Activated naive CD8-positive, alpha-beta T cell treated with anti-CD3 and anti-CD28 coated beads, Interleukin-2, amount 10 ng/mL, durations not matched to agents 7 days and 5 days (primary cell): Measurements from ENCODE around the gene ZNF146. TPM values are rescaled to one million over a fixed set of nuclear protein-coding genes. Genes with fewer than 3 reads are reported as not detected.
"Not testable (repeated sequence)": the region's sequence is repeated elsewhere in the genome, so short reads cannot be mapped to it uniquely, and the experiment has no call there.

Experiments used
- ATAC-seq: fragments of 150-1000 bp; cut with Tn5 transposase; one replicate; pipeline ENCODE4 v1.10.0; 2021; ENCODE audit warnings: low read depth, moderate library complexity
- POLR2A ChIA-PET: fragments of 350-600 bp; sonication (Branson Sonifier 250); formaldehyde crosslinking; loops from one replicate; lab custom pipeline; 2021; ENCODE audit warnings: antibody characterized with exemption; lab: Charles Lee
- DNase-seq: peaks from one replicate; pipeline ENCODE4 v3.0.0; 2021
- H3K27ac Mint-ChIP-seq: one replicate; pipeline ENCODE4 v1.8.0; 2022; ENCODE audit warnings: mild to moderate bottlenecking, mixed read lengths
- H3K27me3 Mint-ChIP-seq: one replicate; pipeline ENCODE4 v1.8.0; 2022; ENCODE audit warnings: mild to moderate bottlenecking, moderate library complexity, mixed read lengths
- H3K36me3 Mint-ChIP-seq: one replicate; pipeline ENCODE4 v1.8.0; 2021; ENCODE audit warnings: mild to moderate bottlenecking, mixed read lengths
- H3K4me1 Mint-ChIP-seq: one replicate; pipeline ENCODE4 v1.8.0; 2021; ENCODE audit warnings: mixed read lengths
- H3K4me3 Mint-ChIP-seq: one replicate; pipeline ENCODE4 v1.8.0; 2022; ENCODE audit warnings: mild to moderate bottlenecking, moderate library complexity, mixed read lengths
- H3K9me3 Mint-ChIP-seq: one replicate; pipeline ENCODE4 v1.8.0; 2021; ENCODE audit warnings: mixed read lengths
- total RNA-seq, 2 experiments: library from RNA; stranded (reverse); gene quantifications; one replicate each; pipeline ENCODE4 v1.2.3, GENCODE V29; 2021

ZNF146 gene
- 10 to 100 TPM; 71.9 to 75.1 TPM for total RNA-seq

- POLR2A ChIA-PET: interaction anchor here (0.5 to 1.9 kb wide), 14 partner anchors 11 to 1380 kb away, joined by 3 to 14 read pairs (median 3); partner anchors contain the start of genes CAPNS1, POLR2I, TBCB and THAP8
- ATAC-seq (peak; percentile 91), DNase-seq (peak; percentile 95)
- Mint-ChIP-seq H3K4me3 (no peak within 1 kb of the TSS), H3K27me3 (no peaks in the 10 kb centered on the region), H3K9me3 (peaks cover 1% of the 10 kb centered on the region), H3K36me3 (peaks cover 21% of the 10 kb centered on the region), H3K27ac (no peak within 1 kb of the TSS), H3K4me1 (peaks cover 15% of the 10 kb centered on the region)
Observed at GRCh38 chr19:36214386-36215275, at the start of gene ZNF146, which contains the start of gene ZNF565. ZNF146 (plus strand) TSS chr19:36215106; CDS start chr19:36236441, 21,335 bp downstream. ZNF565 (minus strand) TSS chr19:36214665; CDS start chr19:36201985, 12,680 bp downstream.

- Mint-ChIP-seq H3K4me3 (no peak overlapping the region), H3K9me3 (no peaks in the 10 kb centered on the region), H3K36me3 (no peaks in the 10 kb centered on the region), H3K4me1 (peaks cover 3% of the 10 kb centered on the region), H3K27ac (no peak overlapping the region), H3K27me3 (peaks cover 2% of the 10 kb centered on the region)
- POLR2A ChIA-PET: interaction anchor here (0.5 kb wide), 1 partner anchor 39 kb away, joined by 4 read pairs; no protein-coding TSS in a partner anchor
- ATAC-seq (no peak), DNase-seq (no peak)
Observed at GRCh38 chr19:36169084-36169760, 45.7 kb upstream of the ZNF146 start.

DNA sequence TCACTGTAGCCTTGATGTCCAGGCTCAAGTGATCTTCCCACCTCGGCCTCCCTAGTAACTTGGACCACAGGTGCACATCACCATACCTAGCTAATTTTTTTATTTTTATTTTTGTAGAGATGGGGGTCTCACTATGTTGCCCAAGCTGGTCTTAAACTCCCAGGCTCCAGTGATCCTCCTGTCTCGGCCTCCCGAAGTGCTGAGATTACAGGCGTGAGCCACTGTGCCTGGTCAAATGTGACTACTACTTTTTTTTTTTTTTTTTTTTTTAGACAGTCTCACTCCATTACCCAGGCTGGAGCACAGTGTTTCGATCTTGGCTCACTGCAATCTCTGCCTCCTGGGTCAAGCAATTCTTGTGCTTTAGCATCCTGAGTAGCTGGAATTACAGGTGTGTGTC, 42.1 kb upstream of the ZNF146 start:
- no peaks in the 10 kb centered on the region for H3K36me3 Mint-ChIP-seq

GRCh38 chr19:36173846-36174245, 41.1 kb upstream of the ZNF146 start:
- H3K27ac Mint-ChIP-seq, H3K36me3 Mint-ChIP-seq, ATAC-seq, H3K9me3 Mint-ChIP-seq, H3K27me3 Mint-ChIP-seq, H3K4me1 Mint-ChIP-seq, DNase-seq, H3K4me3 Mint-ChIP-seq: not testable (repeated sequence)
- POLR2A ChIA-PET: interaction anchor here (0.5 kb wide), 1 partner anchor 400 kb away, joined by 4 read pairs; no protein-coding TSS in a partner anchor

More for the DNA sequence above, 42.1 kb upstream of the ZNF146 start:
- Mint-ChIP-seq H3K9me3 (no peaks in the 10 kb centered on the region), H3K27me3 (peaks cover 2% of the 10 kb centered on the region), H3K4me1 (peaks cover 5% of the 10 kb centered on the region), H3K27ac (no peak overlapping the region), H3K4me3 (no peak overlapping the region)
- ATAC-seq: no peak
- POLR2A ChIA-PET: no interaction called here
- DNase-seq: no peak

DNA sequence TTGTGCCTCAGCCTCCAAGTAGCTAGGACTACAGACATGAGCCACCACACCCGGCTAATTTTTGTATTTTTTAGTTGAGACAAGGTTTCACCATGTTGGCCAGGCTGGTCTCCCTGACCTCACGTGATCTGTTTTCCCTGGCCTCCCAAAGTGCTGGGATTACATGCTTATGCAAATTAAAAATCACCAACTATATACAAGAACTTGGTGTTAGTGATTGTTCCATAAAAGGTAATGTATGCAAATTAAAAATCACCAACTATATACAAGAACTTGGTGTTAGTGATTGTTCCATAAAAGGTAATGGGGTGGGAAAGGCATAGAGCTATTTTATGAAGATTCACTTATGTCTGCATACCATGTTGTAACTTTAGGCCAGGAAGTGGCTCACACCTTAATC, 35.8 kb upstream of the ZNF146 start:
- H3K4me1 Mint-ChIP-seq, H3K36me3 Mint-ChIP-seq, DNase-seq, H3K27me3 Mint-ChIP-seq, ATAC-seq, H3K27ac Mint-ChIP-seq, H3K9me3 Mint-ChIP-seq, H3K4me3 Mint-ChIP-seq, POLR2A ChIA-PET: not testable (repeated sequence)

DNA sequence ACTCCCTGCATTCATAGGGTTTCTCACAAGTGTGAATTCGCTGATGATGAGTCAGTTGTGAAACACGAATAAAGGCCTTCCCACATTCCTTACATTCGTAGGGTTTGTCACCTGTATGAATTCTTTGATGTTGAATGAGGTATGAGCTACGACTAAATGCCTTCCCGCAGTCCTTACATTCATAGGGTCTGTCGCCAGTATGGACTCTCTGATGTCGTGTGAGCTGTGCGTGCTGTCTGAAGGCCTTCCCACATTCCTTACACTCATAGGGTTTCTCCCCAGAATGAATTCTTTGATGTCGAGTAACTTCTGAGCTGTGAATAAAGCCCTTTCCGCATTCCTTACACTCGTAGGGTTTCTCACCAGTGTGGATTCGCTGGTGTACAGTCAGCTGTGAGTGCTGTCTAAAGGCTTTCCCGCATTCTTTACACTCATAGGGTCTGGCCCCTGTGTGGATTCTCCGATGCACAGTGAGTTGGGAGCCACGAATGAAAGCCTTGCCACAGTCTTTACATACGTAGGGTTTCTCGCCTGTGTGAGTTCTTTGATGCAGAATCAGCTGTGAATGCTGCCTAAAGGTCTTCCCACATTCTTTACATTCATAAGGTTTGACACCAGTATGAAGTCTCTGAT, 32.2 kb upstream of the ZNF146 start:
- Mint-ChIP-seq H3K9me3 (no peaks in the 10 kb centered on the region), H3K36me3 (no peaks in the 10 kb centered on the region), H3K27ac (no peak overlapping the region), H3K4me1 (no peaks in the 10 kb centered on the region), H3K27me3 (no peaks in the 10 kb centered on the region), H3K4me3 (no peak overlapping the region)
- POLR2A ChIA-PET: no interaction called here
- DNase-seq (no peak), ATAC-seq (no peak)

GRCh38 chr19:36183245-36183628, 31.7 kb upstream of the ZNF146 start:
- no peaks in the 10 kb centered on the region for H3K36me3 Mint-ChIP-seq
- no peaks in the 10 kb centered on the region for H3K9me3 Mint-ChIP-seq
- ATAC-seq (no peak), DNase-seq (no peak)
- H3K27me3 Mint-ChIP-seq: no peaks in the 10 kb centered on the region
- H3K4me1 Mint-ChIP-seq: no peaks in the 10 kb centered on the region
- H3K4me3 Mint-ChIP-seq: no peak overlapping the region
- POLR2A ChIA-PET: no interaction called here
- no peak overlapping the region for H3K27ac Mint-ChIP-seq

DNA sequence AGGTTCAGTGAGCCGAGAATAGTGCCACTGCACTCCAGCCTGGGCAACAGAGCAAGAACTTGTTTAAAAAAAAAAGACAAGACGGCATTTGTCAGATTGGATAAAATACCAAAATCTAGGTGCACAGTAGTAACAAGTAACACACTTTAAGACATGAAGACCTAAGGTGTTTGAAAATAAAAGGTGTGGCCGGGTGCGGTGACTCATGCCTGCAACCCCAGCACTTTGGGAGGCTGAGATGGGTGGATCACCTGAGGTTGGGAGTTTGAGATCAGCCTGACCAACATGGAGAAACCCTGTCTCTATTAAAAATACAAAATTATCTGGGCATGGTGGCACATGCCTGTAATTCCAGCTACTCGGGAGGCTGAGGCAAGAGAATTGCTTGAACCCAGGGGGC, 28.2 kb upstream of the ZNF146 start:
- POLR2A ChIA-PET: interaction anchor here (0.5 to 0.6 kb wide), 2 partner anchors 21 to 150 kb away, joined by 5 to 7 read pairs; no protein-coding TSS in a partner anchor
- H3K4me3 Mint-ChIP-seq, ATAC-seq, H3K9me3 Mint-ChIP-seq, H3K27ac Mint-ChIP-seq, H3K36me3 Mint-ChIP-seq, H3K27me3 Mint-ChIP-seq, H3K4me1 Mint-ChIP-seq, DNase-seq: not testable (repeated sequence)

- no peak overlapping the region for H3K4me3 Mint-ChIP-seq
- POLR2A ChIA-PET: no interaction called here
- DNase-seq (no peak), ATAC-seq (no peak)
- no peaks in the 10 kb centered on the region for H3K9me3 Mint-ChIP-seq
- no peaks in the 10 kb centered on the region for H3K27me3 Mint-ChIP-seq
- H3K27ac Mint-ChIP-seq: no peak overlapping the region
- no peaks in the 10 kb centered on the region for H3K4me1 Mint-ChIP-seq
- H3K36me3 Mint-ChIP-seq: peaks cover 3% of the 10 kb centered on the region
Observed at GRCh38 chr19:36196249-36196648, 18.7 kb upstream of the ZNF146 start.

- POLR2A ChIA-PET: no interaction called here
- DNase-seq (no peak), ATAC-seq (no peak)
- H3K27ac Mint-ChIP-seq: no peak overlapping the region
- peaks cover 3% of the 10 kb centered on the region for H3K36me3 Mint-ChIP-seq
- no peaks in the 10 kb centered on the region for H3K4me1 Mint-ChIP-seq
- H3K27me3 Mint-ChIP-seq: no peaks in the 10 kb centered on the region
- no peak overlapping the region for H3K4me3 Mint-ChIP-seq
- H3K9me3 Mint-ChIP-seq: no peaks in the 10 kb centered on the region
Observed at GRCh38 chr19:36198119-36198518, 16.8 kb upstream of the ZNF146 start.

- H3K27ac Mint-ChIP-seq: no peak overlapping the region
- H3K36me3 Mint-ChIP-seq: peaks cover 3% of the 10 kb centered on the region
- no peak overlapping the region for H3K4me3 Mint-ChIP-seq
- no peak for DNase-seq
- POLR2A ChIA-PET: no interaction called here
- H3K4me1 Mint-ChIP-seq: peaks cover 1% of the 10 kb centered on the region
- no peaks in the 10 kb centered on the region for H3K27me3 Mint-ChIP-seq
- no peak for ATAC-seq
- no peaks in the 10 kb centered on the region for H3K9me3 Mint-ChIP-seq
Observed at GRCh38 chr19:36201684-36202083, 13.2 kb upstream of the ZNF146 start.

GRCh38 chr19:36203293-36203692, 11.6 kb upstream of the ZNF146 start:
- H3K4me3 Mint-ChIP-seq: no peak overlapping the region
- ATAC-seq: no peak
- H3K27ac Mint-ChIP-seq: no peak overlapping the region
- H3K9me3 Mint-ChIP-seq: no peaks in the 10 kb centered on the region
- H3K27me3 Mint-ChIP-seq: no peaks in the 10 kb centered on the region
- POLR2A ChIA-PET: no interaction called here
- H3K36me3 Mint-ChIP-seq: peaks cover 5% of the 10 kb centered on the region
- peaks cover 1% of the 10 kb centered on the region for H3K4me1 Mint-ChIP-seq
- no peak for DNase-seq

GRCh38 chr19:36207605-36208252, 7.2 kb upstream of the ZNF146 start:
- peaks cover 3% of the 10 kb centered on the region for H3K36me3 Mint-ChIP-seq
- no peak for DNase-seq
- H3K4me3 Mint-ChIP-seq: no peak overlapping the region
- no peak for ATAC-seq
- H3K9me3 Mint-ChIP-seq: no peaks in the 10 kb centered on the region
- POLR2A ChIA-PET: no interaction called here
- H3K27ac Mint-ChIP-seq: no peak overlapping the region
- peaks cover 1% of the 10 kb centered on the region for H3K4me1 Mint-ChIP-seq
- no peaks in the 10 kb centered on the region for H3K27me3 Mint-ChIP-seq
